ENCODE results near the gene OR52N2. TPM values are rescaled to one million over a fixed set of nuclear protein-coding genes. Genes with fewer than 3 reads are reported as not detected.

The OR52N2 gene
- total RNA-seq (not detected), polyA plus RNA-seq (ENCODE audit: insufficient read depth in 1 of 8, insufficient read length in 8 of 8, low replicate concordance in 1 of 8) (not detected)
- long read RNA-seq, donor 1 = 0 reads
- long read RNA-seq, donor 2 = 0 reads
- long read RNA-seq, donor 3 = 0 reads
- long read RNA-seq, donor 4 = 0 reads
- long read RNA-seq, donor 5 = 0 reads
- long read RNA-seq, donor 6 = 0 reads
- long read RNA-seq, donor 7 = 0 reads
- long read RNA-seq, donor 8 = 0 reads
- long read RNA-seq, donor 9 = 0 reads
- long read RNA-seq, donor 10 = 0 reads
- long read RNA-seq, donor 11 = 0 reads

DNA sequence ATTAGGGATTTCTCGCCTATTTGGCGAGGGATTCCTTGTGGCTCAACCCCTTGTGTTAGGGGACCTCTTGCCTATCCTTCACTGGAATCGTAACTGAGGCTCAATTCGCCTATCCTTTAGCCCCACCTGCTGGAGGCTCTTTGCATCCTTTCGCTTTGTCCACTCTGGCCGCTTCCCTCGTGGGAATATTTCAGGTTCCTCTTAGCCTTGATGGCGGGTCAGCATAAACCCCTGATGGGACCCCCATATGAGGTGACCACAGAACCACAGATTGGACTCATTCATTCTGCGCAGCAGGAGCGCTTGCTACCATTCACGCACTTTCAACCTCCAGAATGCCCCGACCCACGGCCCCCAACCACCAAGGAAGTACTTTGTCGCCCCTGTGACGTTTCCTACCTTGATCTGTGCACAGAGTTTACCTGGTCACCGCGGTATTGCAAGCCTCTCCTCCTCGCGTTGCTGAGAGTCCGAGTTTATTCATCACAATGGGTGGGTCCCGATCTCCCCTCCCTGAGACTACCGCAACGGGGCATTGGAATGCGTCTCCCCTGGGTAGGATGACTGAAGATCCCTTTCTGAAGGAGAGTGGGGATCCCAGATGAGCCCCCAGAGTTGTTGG is at the start of gene OR52N2:
Gene OR52N2 (plus strand): TSS at position 425 of the 622 bp plus-strand sequence. CDS start 11,412 bp downstream, outside the sequence.
- peak; percentile 82 for DNase-seq
- 11% methylated on average over 17 of the region's 24 CpGs for WGBS (ENCODE audit: insufficient coverage)

DNA sequence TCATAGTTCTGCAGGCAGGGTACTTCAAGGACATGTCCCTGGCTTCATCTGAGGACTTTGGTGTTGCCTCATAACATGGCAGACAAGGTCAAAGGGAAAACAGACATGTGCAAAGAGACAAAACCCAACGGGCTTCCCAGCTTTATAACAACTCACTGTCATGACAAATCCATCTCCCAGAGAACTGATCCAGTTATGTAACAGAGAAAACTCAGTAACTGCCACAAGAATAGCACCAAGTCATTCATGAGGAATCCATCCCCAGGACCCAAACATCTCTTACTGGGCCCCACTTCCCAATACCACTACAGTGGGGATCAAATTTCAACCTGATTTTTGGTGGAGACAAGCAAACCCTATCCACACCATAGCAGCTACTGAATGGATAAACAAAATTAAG is 41.7 kb upstream of the OR52N2 start:
- no peaks in the 10 kb centered on the region for H3K36me3 ChIP-seq (ENCODE audit: control insufficient read depth, insufficient read depth, low read length)
- no peaks in the 10 kb centered on the region for H3K4me1 ChIP-seq (ENCODE audit: control insufficient read depth, insufficient read depth, low read length)
- no peaks in the 10 kb centered on the region for H3K27me3 ChIP-seq (ENCODE audit: control insufficient read depth, insufficient read depth, low read length)
- WGBS (ENCODE audit: insufficient coverage) = 67% methylated on average over 1 of the region's 1 CpG
- H3K4me3 ChIP-seq (ENCODE audit: low read length) = no peak overlapping the region
- H3K9me3 ChIP-seq (replicated peaks; ENCODE audit: control insufficient read depth, low read depth, low read length) = no peaks in the 10 kb centered on the region
- no peak for DNase-seq
- no peak overlapping the region for H3K27ac ChIP-seq (ENCODE audit: low read length)

More for the DNA sequence above, at the start of gene OR52N2:
- peaks cover 3% of the 10 kb centered on the region for H3K4me1 ChIP-seq (ENCODE audit: control insufficient read depth, insufficient read depth, low read length)
- H3K36me3 ChIP-seq (ENCODE audit: control insufficient read depth, insufficient read depth, low read length) = no peaks in the 10 kb centered on the region
- peaks cover 2% of the 10 kb centered on the region for H3K27me3 ChIP-seq (ENCODE audit: control insufficient read depth, insufficient read depth, low read length)
- H3K9me3 ChIP-seq (replicated peaks; ENCODE audit: control insufficient read depth, low read depth, low read length) = no peaks in the 10 kb centered on the region
- peak within 1 kb of the TSS; percentile 42 for H3K4me3 ChIP-seq (ENCODE audit: low read length)
- H3K27ac ChIP-seq (ENCODE audit: low read length) = no peak within 1 kb of the TSS

DNA sequence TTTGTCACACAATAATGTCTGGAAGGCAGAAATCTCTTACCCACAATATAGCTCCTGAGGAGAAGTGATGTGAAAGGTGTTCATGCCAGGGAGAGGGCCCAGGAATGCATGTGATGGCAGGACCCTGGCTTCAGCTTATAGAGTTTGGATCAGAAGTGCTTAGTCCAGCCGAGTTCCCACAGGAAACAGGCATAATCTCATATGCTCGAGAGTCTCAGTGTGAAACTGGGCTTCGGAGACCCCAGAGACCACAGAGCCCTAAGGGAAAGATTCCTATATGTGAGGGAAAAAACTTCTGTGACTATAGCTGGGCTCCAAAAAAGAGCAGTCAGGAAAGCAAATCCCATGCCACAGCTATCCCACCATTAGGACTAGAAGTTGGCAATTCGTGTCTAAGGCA is 25.5 kb upstream of the OR52N2 start, which contains the start of gene OR52N5:
Gene OR52N5 (minus strand): TSS at position 101 of the 400 bp plus-strand sequence. CDS start 4,721 bp downstream, outside the sequence.
- no peaks in the 10 kb centered on the region for H3K4me1 ChIP-seq (ENCODE audit: control insufficient read depth, insufficient read depth, low read length)
- H3K36me3 ChIP-seq (ENCODE audit: control insufficient read depth, insufficient read depth, low read length) = no peaks in the 10 kb centered on the region
- WGBS (ENCODE audit: insufficient coverage) = no CpG with 5 or more reads among the region's 4 CpGs
- H3K27me3 ChIP-seq (ENCODE audit: control insufficient read depth, insufficient read depth, low read length) = no peaks in the 10 kb centered on the region
- H3K9me3 ChIP-seq (replicated peaks; ENCODE audit: control insufficient read depth, low read depth, low read length) = no peaks in the 10 kb centered on the region
- no peak within 1 kb of the TSS for H3K4me3 ChIP-seq (ENCODE audit: low read length)
- DNase-seq = no peak
- H3K27ac ChIP-seq (ENCODE audit: low read length) = no peak within 1 kb of the TSS

DNA sequence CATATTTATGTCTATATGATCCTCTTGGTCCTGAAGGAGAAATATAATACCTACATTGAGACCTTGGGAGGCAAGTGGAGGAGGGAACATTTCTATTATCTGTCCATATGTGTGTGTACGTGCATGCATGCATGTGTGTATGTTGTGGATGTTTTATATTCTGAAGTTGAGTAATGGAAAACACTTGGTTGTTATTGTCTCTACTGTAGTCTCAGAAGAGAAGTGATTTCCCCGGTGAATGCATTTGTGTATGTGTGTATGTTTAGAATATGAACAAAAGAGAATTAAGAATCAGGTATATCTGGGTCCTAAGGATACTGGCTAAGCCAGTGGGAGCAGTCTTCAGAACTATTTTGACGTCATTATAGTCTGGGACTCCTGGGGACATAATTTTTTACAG is 17.6 kb upstream of the OR52N2 start, which contains the start of gene OR52N1:
Gene OR52N1 (minus strand): TSS at position 101 of the 400 bp plus-strand sequence. CDS start 2,449 bp downstream, outside the sequence.
- DNase-seq = no peak
- Histone ChIP-seq H3K36me3 (ENCODE audit: control insufficient read depth, insufficient read depth, low read length) (no peaks in the 10 kb centered on the region), H3K9me3 (replicated peaks; ENCODE audit: control insufficient read depth, low read depth, low read length) (no peaks in the 10 kb centered on the region), H3K4me1 (ENCODE audit: control insufficient read depth, insufficient read depth, low read length) (no peaks in the 10 kb centered on the region), H3K27me3 (ENCODE audit: control insufficient read depth, insufficient read depth, low read length) (no peaks in the 10 kb centered on the region), H3K27ac (ENCODE audit: low read length) (no peak within 1 kb of the TSS), H3K4me3 (ENCODE audit: low read length) (no peak within 1 kb of the TSS)
- WGBS (ENCODE audit: insufficient coverage) = 50% methylated on average over 1 of the region's 3 CpGs

DNA sequence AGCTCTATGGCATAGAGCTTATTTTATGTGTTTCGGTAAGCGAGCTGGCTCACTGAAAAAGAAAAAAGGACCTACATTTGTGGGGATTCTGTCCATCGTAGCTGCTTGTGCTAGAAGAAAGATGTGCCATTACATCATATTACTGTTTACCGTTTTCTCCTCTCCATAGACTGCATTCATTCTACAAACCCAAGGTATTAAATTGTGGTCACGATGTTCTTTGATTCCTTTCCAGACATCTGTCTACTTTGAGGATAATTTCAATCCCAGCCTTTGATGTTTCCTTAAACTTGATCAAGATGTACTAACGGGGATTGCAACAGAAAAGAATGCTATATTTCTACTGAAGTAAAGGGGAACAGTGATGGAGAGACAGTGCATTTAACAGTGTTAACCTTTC is 12.2 kb upstream of the OR52N2 start:
- H3K27ac ChIP-seq (ENCODE audit: low read length) = no peak overlapping the region
- WGBS (ENCODE audit: insufficient coverage) = 83% methylated on average over 1 of the region's 6 CpGs
- H3K4me1 ChIP-seq (ENCODE audit: control insufficient read depth, insufficient read depth, low read length) = no peaks in the 10 kb centered on the region
- H3K4me3 ChIP-seq (ENCODE audit: low read length) = no peak overlapping the region
- DNase-seq = no peak
- no peaks in the 10 kb centered on the region for H3K27me3 ChIP-seq (ENCODE audit: control insufficient read depth, insufficient read depth, low read length)
- H3K9me3 ChIP-seq (replicated peaks; ENCODE audit: control insufficient read depth, low read depth, low read length) = no peaks in the 10 kb centered on the region
- no peaks in the 10 kb centered on the region for H3K36me3 ChIP-seq (ENCODE audit: control insufficient read depth, insufficient read depth, low read length)

DNA sequence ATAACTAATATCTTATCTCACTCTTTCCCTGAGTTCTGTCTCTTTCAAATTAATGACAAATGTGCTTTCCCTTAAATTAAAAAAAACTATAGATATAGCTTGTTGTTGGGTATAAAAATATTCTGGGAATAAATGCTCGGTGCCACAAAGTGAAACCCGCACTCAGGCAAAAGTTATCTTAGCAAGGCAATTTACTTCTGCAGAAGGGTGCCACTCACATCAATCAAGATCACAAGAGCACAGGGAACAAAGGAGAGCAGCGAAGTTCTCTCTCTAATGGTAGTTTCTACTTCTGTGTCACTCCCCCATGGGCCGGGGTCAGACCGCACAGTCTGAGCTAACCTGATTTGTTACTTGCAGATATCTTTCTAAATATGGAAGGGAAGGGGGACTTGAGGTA is 4.7 kb upstream of the OR52N2 start:
- H3K36me3 ChIP-seq (ENCODE audit: control insufficient read depth, insufficient read depth, low read length) = no peaks in the 10 kb centered on the region
- H3K4me1 ChIP-seq (ENCODE audit: control insufficient read depth, insufficient read depth, low read length) = peaks cover 3% of the 10 kb centered on the region
- 89% methylated on average over 3 of the region's 5 CpGs for WGBS (ENCODE audit: insufficient coverage)
- no peaks in the 10 kb centered on the region for H3K27me3 ChIP-seq (ENCODE audit: control insufficient read depth, insufficient read depth, low read length)
- H3K9me3 ChIP-seq (replicated peaks; ENCODE audit: control insufficient read depth, low read depth, low read length) = no peaks in the 10 kb centered on the region
- DNase-seq = no peak
- no peak overlapping the region for H3K27ac ChIP-seq (ENCODE audit: low read length)
- H3K4me3 ChIP-seq (ENCODE audit: low read length) = no peak overlapping the region

DNA sequence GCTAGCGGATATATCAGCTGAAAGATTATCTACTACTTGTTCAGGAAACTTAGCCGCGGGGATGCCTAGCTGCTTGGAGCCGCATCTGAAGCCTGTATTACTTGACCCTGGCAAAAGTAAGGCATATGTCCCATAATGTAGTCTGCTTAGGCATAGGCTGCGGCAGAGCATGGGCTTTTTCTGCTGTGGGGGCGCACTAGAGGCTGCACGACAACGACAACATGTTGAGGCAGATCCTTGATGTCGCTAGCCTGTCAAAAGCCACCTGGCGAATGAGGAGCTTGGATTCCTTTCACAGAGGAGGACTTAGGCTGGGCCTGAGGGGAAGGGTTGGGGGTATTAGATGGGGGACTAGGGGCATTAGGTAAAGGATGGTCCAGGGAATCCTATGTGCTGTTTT is 1.1 kb upstream of the OR52N2 start:
- H3K4me1 ChIP-seq (ENCODE audit: control insufficient read depth, insufficient read depth, low read length) = peaks cover 3% of the 10 kb centered on the region
- H3K4me3 ChIP-seq (ENCODE audit: low read length) = no peak overlapping the region
- H3K27me3 ChIP-seq (ENCODE audit: control insufficient read depth, insufficient read depth, low read length) = peaks cover 2% of the 10 kb centered on the region
- no peaks in the 10 kb centered on the region for H3K9me3 ChIP-seq (replicated peaks; ENCODE audit: control insufficient read depth, low read depth, low read length)
- 49% methylated on average over 9 of the region's 10 CpGs for WGBS (ENCODE audit: insufficient coverage)
- DNase-seq = no peak
- no peak overlapping the region for H3K27ac ChIP-seq (ENCODE audit: low read length)
- H3K36me3 ChIP-seq (ENCODE audit: control insufficient read depth, insufficient read depth, low read length) = no peaks in the 10 kb centered on the region

DNA sequence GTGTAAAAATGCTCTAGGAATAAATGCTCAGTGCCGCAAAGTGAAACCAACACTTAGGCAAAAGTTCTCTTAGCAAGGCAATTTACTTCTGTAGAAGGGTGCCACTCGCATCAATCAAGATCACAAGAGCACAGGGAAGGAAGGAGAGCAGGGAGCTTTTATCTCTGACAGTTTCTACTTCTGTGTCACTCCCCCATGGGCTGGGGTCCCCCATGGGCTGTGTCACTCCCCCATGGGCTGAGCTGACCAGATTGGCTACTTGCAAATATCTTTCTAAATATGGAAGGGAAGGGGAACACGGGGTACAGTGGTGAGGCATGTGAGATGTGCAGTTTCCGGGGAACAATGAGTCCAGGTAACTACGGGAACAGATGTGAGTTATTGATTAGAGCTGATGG is 397 bp downstream of the OR52N2 start:
- DNase-seq = peak; percentile 3
- H3K36me3 ChIP-seq (ENCODE audit: control insufficient read depth, insufficient read depth, low read length) = no peaks in the 10 kb centered on the region
- peak overlapping the region; percentile 42 for H3K4me3 ChIP-seq (ENCODE audit: low read length)
- no peaks in the 10 kb centered on the region for H3K9me3 ChIP-seq (replicated peaks; ENCODE audit: control insufficient read depth, low read depth, low read length)
- H3K4me1 ChIP-seq (ENCODE audit: control insufficient read depth, insufficient read depth, low read length) = peaks cover 3% of the 10 kb centered on the region
- 71% methylated on average over 3 of the region's 5 CpGs for WGBS (ENCODE audit: insufficient coverage)
- H3K27ac ChIP-seq (ENCODE audit: low read length) = no peak overlapping the region
- H3K27me3 ChIP-seq (ENCODE audit: control insufficient read depth, insufficient read depth, low read length) = peaks cover 2% of the 10 kb centered on the region

DNA sequence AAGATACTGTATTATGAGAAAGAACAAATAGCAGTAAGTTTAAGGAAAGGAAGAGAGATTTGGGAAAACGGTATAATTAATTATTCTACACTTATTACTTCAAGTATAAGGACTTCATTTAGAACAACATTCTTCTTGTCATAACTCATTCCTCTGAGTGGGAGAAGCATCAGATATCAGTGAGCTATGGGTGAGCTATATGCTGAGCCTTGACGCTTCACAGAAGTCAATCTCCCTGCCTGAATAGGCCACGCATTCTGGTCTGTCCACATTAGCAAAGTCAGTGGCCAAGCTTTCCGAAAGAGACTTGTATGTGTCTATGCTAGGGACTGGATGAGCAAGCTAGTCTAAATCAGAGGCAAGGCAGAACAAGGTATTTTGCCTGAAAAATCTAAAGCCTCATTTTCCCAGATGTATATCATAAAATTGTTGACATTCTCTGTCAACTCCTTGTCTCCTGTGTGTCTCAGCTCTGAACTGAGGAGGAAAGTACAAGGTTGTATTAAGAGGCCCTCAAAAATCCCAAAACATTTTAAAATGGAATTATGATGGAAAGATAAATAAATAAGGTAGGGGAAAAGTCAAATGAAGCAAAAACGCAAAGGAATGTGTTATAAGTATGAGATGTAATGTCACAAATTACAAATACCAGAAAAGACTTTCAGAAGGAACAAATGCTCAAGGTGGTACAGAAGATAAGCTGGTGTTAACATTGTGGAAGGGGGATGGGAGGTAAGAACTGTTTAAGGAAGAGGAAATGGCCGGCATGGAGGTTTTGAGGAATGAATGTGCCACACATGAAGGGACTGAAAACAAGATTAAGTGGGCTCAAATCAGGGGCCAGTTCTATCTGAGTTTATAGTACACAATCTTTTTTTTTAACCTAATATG is 1.4 kb downstream of the OR52N2 start:
- Histone ChIP-seq H3K27me3 (ENCODE audit: control insufficient read depth, insufficient read depth, low read length) (peaks cover 2% of the 10 kb centered on the region), H3K4me3 (ENCODE audit: low read length) (no peak overlapping the region), H3K4me1 (ENCODE audit: control insufficient read depth, insufficient read depth, low read length) (peaks cover 3% of the 10 kb centered on the region), H3K9me3 (replicated peaks; ENCODE audit: control insufficient read depth, low read depth, low read length) (no peaks in the 10 kb centered on the region), H3K27ac (ENCODE audit: low read length) (no peak overlapping the region), H3K36me3 (ENCODE audit: control insufficient read depth, insufficient read depth, low read length) (no peaks in the 10 kb centered on the region)
- no peak for DNase-seq
- WGBS (ENCODE audit: insufficient coverage) = 65% methylated on average over 3 of the region's 6 CpGs

DNA sequence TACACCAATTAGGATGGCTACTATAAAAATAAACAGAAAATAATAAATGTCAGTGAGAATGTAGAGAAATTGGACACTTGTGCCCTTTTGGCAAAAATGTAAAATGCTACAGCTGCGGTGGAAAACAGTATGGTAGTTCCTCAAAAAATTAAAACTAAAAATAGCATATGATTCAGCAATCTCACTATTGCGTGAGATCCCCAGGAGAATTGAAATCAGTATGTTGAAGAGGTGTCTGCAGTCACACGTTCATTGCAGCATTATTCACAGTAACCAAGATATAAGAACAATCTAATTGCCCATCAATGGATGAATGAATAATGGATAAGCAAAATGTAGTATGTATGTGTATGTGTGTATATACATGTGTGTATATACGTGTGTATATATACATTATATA is 6.8 kb downstream of the OR52N2 start:
- no peak overlapping the region for H3K27ac ChIP-seq (ENCODE audit: low read length)
- no peak overlapping the region for H3K4me3 ChIP-seq (ENCODE audit: low read length)
- no CpG with 5 or more reads among the region's 4 CpGs for WGBS (ENCODE audit: insufficient coverage)
- H3K36me3 ChIP-seq (ENCODE audit: control insufficient read depth, insufficient read depth, low read length) = no peaks in the 10 kb centered on the region
- H3K27me3 ChIP-seq (ENCODE audit: control insufficient read depth, insufficient read depth, low read length) = no peaks in the 10 kb centered on the region
- peak; percentile 20 for DNase-seq
- no peaks in the 10 kb centered on the region for H3K9me3 ChIP-seq (replicated peaks; ENCODE audit: control insufficient read depth, low read depth, low read length)
- no peaks in the 10 kb centered on the region for H3K4me1 ChIP-seq (ENCODE audit: control insufficient read depth, insufficient read depth, low read length)

Measured in muscle of leg (tissue), 16 donors.